ENCODE measurements around the gene CDH22.

GRCh38 chr20:46214824-46215488 is 93.3 kb downstream of the CDH22 start:
- TF ChIP-seq, protein P1, sequence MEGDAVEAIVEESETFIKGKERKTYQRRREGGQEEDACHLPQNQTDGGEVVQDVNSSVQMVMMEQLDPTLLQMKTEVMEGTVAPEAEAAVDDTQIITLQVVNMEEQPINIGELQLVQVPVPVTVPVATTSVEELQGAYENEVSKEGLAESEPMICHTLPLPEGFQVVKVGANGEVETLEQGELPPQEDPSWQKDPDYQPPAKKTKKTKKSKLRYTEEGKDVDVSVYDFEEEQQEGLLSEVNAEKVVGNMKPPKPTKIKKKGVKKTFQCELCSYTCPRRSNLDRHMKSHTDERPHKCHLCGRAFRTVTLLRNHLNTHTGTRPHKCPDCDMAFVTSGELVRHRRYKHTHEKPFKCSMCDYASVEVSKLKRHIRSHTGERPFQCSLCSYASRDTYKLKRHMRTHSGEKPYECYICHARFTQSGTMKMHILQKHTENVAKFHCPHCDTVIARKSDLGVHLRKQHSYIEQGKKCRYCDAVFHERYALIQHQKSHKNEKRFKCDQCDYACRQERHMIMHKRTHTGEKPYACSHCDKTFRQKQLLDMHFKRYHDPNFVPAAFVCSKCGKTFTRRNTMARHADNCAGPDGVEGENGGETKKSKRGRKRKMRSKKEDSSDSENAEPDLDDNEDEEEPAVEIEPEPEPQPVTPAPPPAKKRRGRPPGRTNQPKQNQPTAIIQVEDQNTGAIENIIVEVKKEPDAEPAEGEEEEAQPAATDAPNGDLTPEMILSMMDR (IDR thresholded peaks at IDR 0.05) = no peak
- TF ChIP-seq EZH2 (IDR thresholded peaks at IDR 0.05; ENCODE audit: borderline replicate concordance, insufficient read depth, low read depth, low read length, poor library complexity, severe bottlenecking) = no peak
